NCI-H2196 (cell line): Measurements from ENCODE around the gene MT1E.
"Not testable (repeated sequence)": the region's sequence is repeated elsewhere in the genome, so short reads cannot be mapped to it uniquely, and the experiment has no call there.

Experiments used
- DNase-seq: peaks from one replicate; lab custom pipeline; 2025; ENCODE audit not compliant: unreplicated experiment; lab: John Stamatoyannopoulos, UW

MT1E gene

GRCh38 chr16:56643080-56643778, 17.6 kb downstream of the MT1E start:
- DNase-seq, result no peak

- no peak for DNase-seq
Measured at GRCh38 chr16:56643833-56644232, 18.3 kb downstream of the MT1E start.

GRCh38 chr16:56645311-56645710, 19.7 kb downstream of the MT1E start:
- DNase-seq, result no peak

GRCh38 chr16:56645838-56646237, 20.3 kb downstream of the MT1E start:
- DNase-seq, result no peak

GRCh38 chr16:56647641-56648431, 22.3 kb downstream of the MT1E start:
- DNase-seq, result no peak

GRCh38 chr16:56649271-56649670, 23.7 kb downstream of the MT1E start:
- no peak for DNase-seq

GRCh38 chr16:56649820-56650219, 24.2 kb downstream of the MT1E start:
- no peak for DNase-seq

- DNase-seq, result no peak
Measured at GRCh38 chr16:56651586-56651985, 26.0 kb downstream of the MT1E start, which contains the start of gene MT1B. Gene MT1B (plus strand): TSS chr16:56651886. CDS start chr16:56651954, 68 bp downstream.

- DNase-seq, result no peak
Measured at GRCh38 chr16:56652600-56652999, 27.0 kb downstream of the MT1E start.

GRCh38 chr16:56653218-56653617, 27.6 kb downstream of the MT1E start:
- no peak for DNase-seq

GRCh38 chr16:56657555-56658326, 32.2 kb downstream of the MT1E start, which contains the start of gene MT1F:
Gene MT1F (plus strand): TSS chr16:56657959. CDS start chr16:56658059, 100 bp downstream.
- no peak for DNase-seq

GRCh38 chr16:56658327-56658875, 32.8 kb downstream of the MT1E start:
- no peak for DNase-seq

GRCh38 chr16:56662357-56663354, 37.1 kb downstream of the MT1E start:
- DNase-seq, result no peak

- DNase-seq, result no peak
Measured at GRCh38 chr16:56664506-56664905, 38.9 kb downstream of the MT1E start.

- not testable (repeated sequence) for DNase-seq
Measured at GRCh38 chr16:56665286-56666261, 40.0 kb downstream of the MT1E start.

- no peak for DNase-seq
Measured at GRCh38 chr16:56667581-56668571, 42.3 kb downstream of the MT1E start, which contains the start of gene MT1G. Gene MT1G (minus strand): TSS chr16:56668065. CDS start chr16:56667993, 72 bp downstream.
